ENCODE results near the gene CD1D.
A peak's percentile ranks its signal among the peaks of the same experiment; 100 is the strongest.
"Not testable (repeated sequence)": the region's sequence is repeated elsewhere in the genome, so short reads cannot be mapped to it uniquely, and the experiment has no call there.

The CD1D gene

GRCh38 chr1:158176849-158177699, 3.6 kb upstream of the CD1D start:
- DNase-seq, result not testable (repeated sequence)

DNA sequence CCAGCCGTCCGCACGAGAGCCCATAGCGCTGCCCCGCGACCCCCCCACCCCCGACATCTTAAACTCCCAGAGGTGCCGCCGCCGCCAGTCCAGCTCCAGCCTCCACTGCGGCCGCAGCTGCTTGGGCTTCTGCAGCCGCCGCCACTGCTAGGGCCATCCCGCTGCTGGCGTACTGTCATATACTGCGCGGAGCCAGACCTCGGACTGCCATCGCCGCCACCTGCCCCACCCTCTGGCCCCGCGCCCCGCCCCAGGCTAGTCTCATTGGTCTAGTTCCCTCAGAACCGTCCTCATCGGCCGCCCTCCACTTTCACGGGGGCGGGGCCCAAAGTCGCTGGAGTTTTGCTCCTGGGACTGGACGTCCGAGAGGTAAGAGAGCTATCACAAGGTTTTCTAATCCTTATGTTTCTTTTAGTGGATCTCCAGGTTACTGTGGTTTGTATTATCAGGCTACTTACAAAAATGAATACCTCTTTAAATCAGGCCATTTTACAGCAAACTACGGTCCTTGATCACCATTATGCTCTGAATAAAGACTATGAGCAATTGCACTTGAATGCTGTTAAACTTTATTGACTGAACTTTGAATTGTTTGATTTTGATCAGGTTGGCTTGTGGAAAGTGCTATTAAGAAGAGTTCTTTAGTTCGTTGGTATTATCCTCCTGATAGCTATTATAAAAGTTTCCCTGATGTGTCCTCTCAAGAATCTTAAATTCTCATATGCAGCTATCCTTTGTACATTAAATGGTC, 2.8 kb upstream of the CD1D start:
- peak; percentile 80 for DNase-seq

DNA sequence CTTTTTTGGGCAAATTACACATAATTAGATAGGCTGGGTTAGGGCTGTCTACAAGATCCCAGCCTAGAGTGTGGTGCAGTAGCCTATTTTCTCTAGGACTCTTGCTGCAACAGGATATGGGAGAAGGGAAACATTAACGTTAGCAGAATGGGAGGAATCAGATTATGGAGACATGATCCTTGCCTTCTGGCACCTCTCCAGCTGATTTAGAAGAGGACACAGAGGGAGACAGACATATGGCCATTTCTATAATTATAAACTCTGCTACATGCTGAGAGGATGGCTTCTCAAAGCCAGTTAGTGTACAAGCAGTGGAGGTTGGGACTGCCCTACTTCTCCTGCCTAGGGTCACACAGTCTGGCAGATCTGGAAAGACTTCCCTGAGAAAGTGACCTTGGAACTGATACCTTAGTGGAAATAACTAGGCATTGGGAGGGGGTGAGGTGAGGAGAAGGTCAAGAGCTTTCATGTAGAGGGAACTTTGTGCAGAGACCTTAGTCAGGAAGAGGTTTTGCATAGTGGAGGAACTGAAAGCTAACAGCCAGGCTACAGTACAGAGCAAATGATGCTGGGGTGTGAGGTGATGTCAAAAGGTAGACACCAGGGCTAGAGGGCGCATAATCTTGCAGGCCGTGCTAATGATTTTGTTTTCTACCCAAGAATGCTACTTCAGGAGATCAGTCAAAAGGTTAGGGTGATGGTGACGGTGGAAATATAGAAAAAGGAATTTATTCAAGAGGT, 1.2 kb upstream of the CD1D start:
- no peak for DNase-seq

GRCh38 chr1:158181577-158181922, 855 bp downstream of the CD1D start:
- DNase-seq, result no peak

DNA sequence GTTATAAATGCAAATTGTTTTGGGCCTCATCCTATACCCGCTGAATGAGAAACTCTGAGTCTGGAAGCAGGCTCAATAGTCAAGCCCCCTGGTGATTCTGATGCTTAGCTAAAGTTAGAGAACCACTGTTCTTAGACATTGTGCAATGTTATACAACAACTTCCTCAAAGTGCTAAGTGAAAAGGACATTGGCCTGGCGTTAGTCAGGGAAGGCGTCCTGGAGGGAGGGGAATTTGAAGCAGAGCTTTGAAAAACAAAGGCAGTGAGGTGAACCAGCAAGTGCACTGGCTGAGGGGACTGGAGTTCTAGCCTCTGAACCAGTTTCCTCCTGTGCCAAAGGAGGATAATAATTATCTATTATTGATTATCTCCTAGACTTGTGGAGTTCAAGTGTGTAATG, 5.1 kb downstream of the CD1D start:
- DNase-seq, result no peak

- no peak for DNase-seq
These were observed 5.5 kb downstream of the CD1D start for GRCh38 chr1:158186180-158186579.

DNA sequence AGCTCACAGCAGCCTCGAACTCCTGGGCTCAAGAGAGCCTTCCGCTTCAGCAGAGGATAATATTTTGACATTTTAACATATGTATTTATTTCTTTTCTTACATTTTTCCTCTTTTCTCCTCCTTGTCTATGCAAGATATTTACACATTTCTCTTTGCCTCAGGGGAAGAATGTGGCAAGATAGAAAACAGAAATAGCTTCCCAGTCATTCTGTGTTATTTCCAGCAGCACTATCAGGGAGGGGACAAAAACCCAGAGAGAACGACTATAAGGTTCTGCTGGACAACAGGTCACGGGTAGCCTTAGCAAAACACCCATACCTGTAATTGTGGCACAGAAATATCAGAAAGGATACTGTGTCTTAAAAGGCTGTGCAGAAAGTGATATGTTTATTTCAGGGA, 7.9 kb downstream of the CD1D start:
- DNase-seq, result no peak

- DNase-seq, result no peak
These were observed 8.9 kb downstream of the CD1D start for GRCh38 chr1:158189624-158190023.

DNA sequence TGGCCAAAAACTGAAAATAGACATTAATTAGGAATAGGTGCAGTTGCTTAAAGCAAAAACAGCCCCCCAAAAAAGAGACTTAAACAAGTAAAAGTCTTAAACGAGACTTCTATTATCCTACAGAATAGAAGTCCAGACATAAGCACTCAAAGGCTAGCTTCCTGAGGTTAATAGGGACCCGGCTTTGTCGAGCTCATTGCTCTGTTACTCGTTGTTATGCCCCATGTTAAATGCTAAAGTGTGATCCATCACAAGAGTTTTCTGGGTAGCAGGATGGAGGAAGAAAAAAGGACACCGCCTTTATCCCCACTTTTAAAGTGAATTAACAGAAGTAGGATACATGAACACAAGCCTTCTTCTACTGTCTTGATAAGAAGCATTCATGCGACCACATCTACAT, 10.6 kb downstream of the CD1D start:
- DNase-seq, result no peak

GRCh38 chr1:158196461-158196860, 15.8 kb downstream of the CD1D start:
- DNase-seq, result no peak

- DNase-seq, result peak; percentile 12
These were observed 19.2 kb downstream of the CD1D start for GRCh38 chr1:158199849-158200248.

DNA sequence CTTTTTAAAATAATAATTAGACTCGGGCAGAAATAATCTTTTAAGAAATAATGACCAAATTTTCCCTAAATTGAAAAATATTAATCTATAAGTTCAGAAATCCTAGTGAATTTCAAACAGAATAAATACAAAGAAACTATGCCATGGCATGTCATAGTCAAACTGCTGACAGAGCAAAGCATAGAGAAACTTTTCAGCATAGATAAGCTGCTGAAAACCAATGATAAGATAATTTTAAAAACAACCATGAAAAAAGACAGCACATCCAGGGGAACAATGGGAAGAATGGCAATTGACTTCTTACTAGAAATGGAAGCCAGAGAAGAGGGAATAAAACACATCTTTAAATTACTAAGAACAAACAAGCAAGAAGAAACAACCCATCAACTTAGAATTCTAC, 19.8 kb downstream of the CD1D start:
- peak; percentile 70 for DNase-seq

- DNase-seq, result peak; percentile 85
These were observed 23.2 kb downstream of the CD1D start for GRCh38 chr1:158203693-158204457.

DNA sequence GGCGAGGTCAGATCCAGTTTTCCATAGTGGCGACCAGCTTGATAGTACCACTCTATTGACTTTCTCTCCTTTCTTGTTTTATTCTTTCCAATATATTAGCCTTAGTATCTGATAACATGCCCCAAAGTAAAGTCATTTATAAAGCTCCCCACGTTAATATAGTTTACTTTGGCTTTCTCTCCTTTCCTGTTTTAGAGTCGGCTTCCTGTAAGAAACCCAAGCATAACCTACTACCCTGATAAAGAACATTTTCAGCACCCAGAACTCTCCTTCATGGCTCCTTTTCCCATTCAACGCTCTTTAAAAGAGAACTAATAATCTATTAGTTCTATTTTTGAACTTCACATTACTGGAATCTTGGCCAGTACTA, 23.7 kb downstream of the CD1D start:
- no peak for DNase-seq

DNA sequence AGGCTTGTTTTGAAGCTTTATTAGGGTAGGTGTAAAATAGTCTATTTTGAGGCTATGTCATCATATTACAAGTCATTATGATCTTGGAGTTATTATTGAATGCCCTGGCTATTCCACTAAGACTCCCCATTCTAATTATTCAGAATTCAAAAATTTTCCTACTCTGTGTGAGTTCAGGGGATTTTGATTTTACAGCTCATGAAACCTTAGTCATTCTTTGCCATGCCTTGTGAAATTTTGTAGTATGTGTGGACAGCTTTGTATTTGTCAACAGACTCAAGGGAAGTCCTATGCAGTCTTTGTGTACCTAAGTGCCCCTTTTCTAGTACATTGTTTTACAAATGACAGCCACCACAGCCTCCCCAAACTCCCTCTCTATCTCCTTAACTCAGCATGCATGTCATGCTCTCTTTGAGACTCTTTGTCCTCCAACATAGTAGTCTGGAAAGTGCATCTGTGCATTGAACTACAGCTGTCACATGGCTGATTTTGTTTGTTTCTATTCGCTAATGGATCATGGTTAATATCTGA, 28.0 kb downstream of the CD1D start:
- no peak for DNase-seq

- DNase-seq, result no peak
These were observed 31.6 kb downstream of the CD1D start for GRCh38 chr1:158212320-158212719.

GRCh38 chr1:158223445-158223844, 42.8 kb downstream of the CD1D start:
- not testable (repeated sequence) for DNase-seq

DNA sequence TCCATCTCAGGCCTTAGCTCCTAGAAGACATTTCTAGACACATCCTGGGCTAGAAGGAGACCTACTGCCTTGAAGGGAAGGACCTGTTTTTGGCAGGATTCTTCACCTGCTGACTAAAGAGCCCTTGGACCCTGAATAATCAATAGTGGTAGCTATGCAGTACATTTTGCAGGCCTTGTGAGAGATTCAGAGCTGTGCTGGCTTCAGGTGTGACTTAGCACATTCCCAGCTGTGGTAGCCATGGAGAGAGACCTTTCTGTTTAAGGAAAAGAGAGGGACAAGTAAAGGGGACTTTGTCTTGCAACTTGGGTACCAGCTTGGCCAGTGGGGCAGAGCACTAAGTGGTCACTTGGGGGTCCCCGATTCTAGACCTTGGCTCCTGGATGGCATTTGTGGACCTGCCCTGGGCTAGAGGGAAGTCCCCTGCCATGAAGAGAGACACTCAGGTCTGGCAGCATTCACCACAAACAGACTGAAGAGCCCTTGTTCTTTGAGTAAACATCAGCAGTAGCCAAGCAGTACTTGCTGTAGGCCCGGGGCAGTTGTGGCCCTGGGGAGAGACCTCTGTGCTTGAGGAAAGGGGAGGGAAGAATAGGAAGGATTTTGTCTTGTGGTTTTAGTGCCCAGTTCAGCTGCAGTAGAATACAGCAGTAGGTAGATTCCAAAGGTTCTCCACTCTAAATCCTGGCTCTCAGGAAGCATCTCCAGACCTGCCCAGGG, 47.4 kb downstream of the CD1D start:
- DNase-seq, result no peak

All from hematopoietic multipotent progenitor cell treated with erythropoietin and hydrocortisone succinate and interleukin-3 and kit ligand, for 8 days (in vitro differentiated cells).